Neuronal stem cell (in vitro differentiated cells): Measurements from ENCODE around the gene NXPH1.

Experiments used
- DNase-seq: peaks from one replicate; pipeline ENCODE4 v3.0.0-alpha.2; 2013; ENCODE audit warnings: low spot score
- H2AFZ ChIP-seq: one replicate; pipeline ENCODE4 v1.6.1; 2013; ENCODE audit warnings: mild to moderate bottlenecking, low read length, inconsistent platforms
- H2AK5ac ChIP-seq: 2 replicates; pipeline ENCODE4 v1.6.1; 2013; ENCODE audit warnings: low read depth, mild to moderate bottlenecking, inconsistent platforms, low read length, moderate library complexity, mixed read lengths
- H2BK120ac ChIP-seq: 2 replicates; pipeline ENCODE4 v1.6.1; 2013; ENCODE audit warnings: low read depth, mild to moderate bottlenecking, inconsistent platforms, low read length, moderate library complexity, mixed read lengths
- H2BK12ac ChIP-seq: one replicate; pipeline ENCODE4 v1.6.1; 2013; ENCODE audit warnings: low read length, inconsistent platforms
- H2BK15ac ChIP-seq: 2 replicates; pipeline ENCODE4 v1.6.1; 2013; ENCODE audit warnings: mild to moderate bottlenecking, low read length, inconsistent platforms, mixed read lengths
- H2BK5ac ChIP-seq: one replicate; pipeline ENCODE4 v1.6.1; 2013; ENCODE audit warnings: inconsistent platforms, mild to moderate bottlenecking, low read length, moderate library complexity
- H3K14ac ChIP-seq: one replicate; pipeline ENCODE4 v1.6.1; 2013; ENCODE audit warnings: low read length, inconsistent platforms
- H3K18ac ChIP-seq: 2 replicates; pipeline ENCODE4 v1.6.1; 2013; ENCODE audit warnings: low read length, inconsistent platforms
- H3K23ac ChIP-seq: 2 replicates; pipeline ENCODE4 v1.6.1; 2013; ENCODE audit warnings: low read depth, mild to moderate bottlenecking, mixed read lengths, low read length, inconsistent platforms; ENCODE audit not compliant: poor library complexity
- H3K27ac ChIP-seq: replicated peaks from 3 replicates; pipeline ENCODE4 v1.5.1; 2013; ENCODE audit warnings: low read length, inconsistent platforms
- H3K27me3 ChIP-seq, 3 experiments: 2 replicates each; pipeline ENCODE4 v1.6.1; 2013; ENCODE audit warnings: low read length in 3 of 3, mild to moderate bottlenecking in 2 of 3, inconsistent platforms in 1 of 3, low read depth in 1 of 3, mixed read lengths in 1 of 3, moderate library complexity in 1 of 3; ENCODE audit not compliant: control insufficient read depth in 3 of 3, insufficient read depth in 3 of 3
- H3K36me3 ChIP-seq, 2 donors: replicated peaks in 1 of 2; 2 replicates each; pipeline ENCODE4 v1.6.1; 2013; ENCODE audit warnings: low read length in 2 of 2; ENCODE audit not compliant: control insufficient read depth in 2 of 2, insufficient read depth in 2 of 2
- H3K4ac ChIP-seq: 2 replicates; pipeline ENCODE4 v1.6.1; 2013; ENCODE audit warnings: inconsistent platforms, mild to moderate bottlenecking, low read length, moderate library complexity
- H3K4me1 ChIP-seq, 2 donors: 1 replicate in 1 of 2; 2 replicates in 1 of 2; pipeline ENCODE4 v1.6.1; 2013; ENCODE audit warnings: low read length in 2 of 2, low read depth in 1 of 2; ENCODE audit not compliant: control insufficient read depth in 2 of 2, insufficient read depth in 1 of 2
- H3K4me2 ChIP-seq: one replicate; pipeline ENCODE4 v1.6.1; 2013; ENCODE audit warnings: mild to moderate bottlenecking, low read length, inconsistent platforms; ENCODE audit not compliant: insufficient read depth, poor library complexity, severe bottlenecking
- H3K4me3 ChIP-seq, 2 donors: 2 replicates each; pipeline ENCODE4 v1.5.1; 2013; ENCODE audit warnings: low read length in 2 of 2, mild to moderate bottlenecking in 2 of 2, inconsistent platforms in 1 of 2, moderate library complexity in 1 of 2
- H3K79me1 ChIP-seq: one replicate; pipeline ENCODE4 v1.6.1; 2013; ENCODE audit warnings: low read depth, mild to moderate bottlenecking, inconsistent platforms, low read length, moderate library complexity
- H3K9ac ChIP-seq: one replicate; pipeline ENCODE4 v1.6.1; 2013; ENCODE audit warnings: mild to moderate bottlenecking, low read depth, low read length, inconsistent platforms; ENCODE audit not compliant: poor library complexity
- H3K9me3 ChIP-seq, 2 donors: replicated peaks in 1 of 2; 2 replicates each; pipeline versions ENCODE3 to v1.6.1; 2013; ENCODE audit warnings: low read length in 2 of 2, mild to moderate bottlenecking in 2 of 2, inconsistent platforms in 1 of 2, low read depth in 1 of 2, mixed read lengths in 1 of 2, moderate library complexity in 1 of 2; ENCODE audit not compliant: control insufficient read depth in 2 of 2, insufficient read depth in 1 of 2
- H4K8ac ChIP-seq: one replicate; pipeline ENCODE4 v1.6.1; 2013; ENCODE audit warnings: low read depth, mild to moderate bottlenecking, inconsistent platforms, low read length, moderate library complexity
- H4K91ac ChIP-seq: one replicate; pipeline ENCODE4 v1.6.1; 2013; ENCODE audit warnings: low read length, low read depth, mild to moderate bottlenecking, inconsistent platforms; ENCODE audit not compliant: poor library complexity
- WGBS, 2 donors: extraction: QIAGEN DNeasy Blood & Tissue Kit; methylation state at CpG; one replicate each; pipeline ENCODE4 v1.1.7; 2013; ENCODE audit warnings: missing lambda C conversion rate in 2 of 2, mixed read lengths in 1 of 2; ENCODE audit not compliant: insufficient read length in 2 of 2, insufficient replicate concordance in 1 of 2; ENCODE audit errors: extremely low coverage in 2 of 2; 5-methylcytosine and 5-hydroxymethylcytosine counted together

Gene NXPH1

DNA sequence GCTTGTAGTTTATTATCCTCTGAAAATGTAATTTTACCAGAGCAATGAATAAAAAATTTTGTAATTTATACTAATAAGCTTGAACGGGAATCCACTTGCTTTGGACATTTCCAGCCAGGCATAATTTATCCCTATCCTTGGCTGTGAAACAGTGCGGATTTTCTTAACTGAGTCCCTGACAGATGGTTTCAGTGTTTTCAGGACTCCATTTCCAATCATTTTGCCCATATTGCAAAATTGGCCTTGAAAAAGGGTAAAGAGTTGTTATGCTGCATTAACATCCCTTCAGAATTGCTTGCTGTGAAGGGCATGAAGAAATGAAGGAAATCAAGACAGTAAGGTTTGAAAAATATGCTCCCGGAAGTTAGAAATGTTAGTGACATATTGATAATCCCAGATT, 57.7 kb downstream of the NXPH1 start:
- Histone ChIP-seq H3K14ac (no peak overlapping the region), H4K91ac (no peak overlapping the region), H2BK5ac (no peak overlapping the region), H3K4me1 (no peaks in the 10 kb centered on the region), H3K4me2 (no peak overlapping the region), H4K8ac (no peak overlapping the region), H3K36me3 (no peaks in the 10 kb centered on the region), H3K4me3 (no peak overlapping the region), H2BK120ac (no peak overlapping the region), H3K23ac (no peak overlapping the region), H2AFZ (no peak overlapping the region), H2AK5ac (no peak overlapping the region), H3K27ac (no peak overlapping the region), H3K9ac (no peak overlapping the region), H3K18ac (no peak overlapping the region), H3K4ac (no peak overlapping the region), H3K79me1 (no peaks in the 10 kb centered on the region), H3K27me3 (no peaks in the 10 kb centered on the region), H2BK12ac (no peak overlapping the region), H3K9me3 (no peaks in the 10 kb centered on the region), H2BK15ac (no peak overlapping the region)
- WGBS, 2 donors = no CpG with 5 or more reads among the region's 3 CpGs
- DNase-seq = no peak

DNA sequence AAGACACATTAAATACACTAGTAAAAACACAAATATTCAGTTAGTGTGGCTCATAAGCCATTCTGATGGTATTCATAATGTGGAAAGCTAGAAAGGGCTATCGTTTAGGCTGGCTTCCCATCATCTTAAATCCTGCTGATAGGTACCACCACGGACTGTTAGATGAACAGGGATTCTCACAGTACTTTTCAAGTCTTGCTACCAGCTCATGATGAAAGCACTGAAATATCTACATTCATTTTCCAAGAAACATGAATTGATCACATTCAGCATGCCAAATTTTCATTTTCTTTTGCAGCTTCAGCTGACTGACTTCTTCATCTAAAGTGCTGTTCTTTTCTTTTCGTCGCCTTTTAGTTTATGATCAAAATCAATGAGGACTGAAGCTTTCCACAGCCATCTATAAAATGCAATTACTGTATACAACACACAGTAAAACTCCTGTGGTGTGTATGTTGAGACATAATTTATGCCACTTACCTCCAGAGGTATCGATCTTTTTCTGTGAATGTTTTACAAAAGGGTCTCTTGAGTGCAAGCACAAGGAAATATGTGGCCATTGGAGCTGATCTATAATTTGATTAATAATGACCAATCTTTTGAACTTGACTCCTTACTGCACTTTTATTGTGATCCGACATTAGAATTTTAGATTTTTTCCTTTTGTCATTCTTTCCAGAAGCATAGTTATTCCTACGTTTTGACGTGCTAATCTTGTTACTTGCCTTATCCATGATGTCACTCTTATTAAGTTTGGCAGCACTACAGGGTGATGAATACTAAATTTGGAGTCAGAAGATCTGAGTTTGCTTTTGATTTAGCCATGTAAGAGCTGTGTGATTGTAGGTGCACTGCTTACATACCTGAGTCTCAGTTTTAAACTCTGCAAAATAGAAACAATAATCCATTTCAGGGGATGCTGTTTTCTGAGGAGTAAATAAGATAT, 58.4 kb downstream of the NXPH1 start:
- Histone ChIP-seq H3K23ac (no peak overlapping the region), H3K79me1 (no peaks in the 10 kb centered on the region), H4K8ac (no peak overlapping the region), H3K27ac (no peak overlapping the region), H3K9ac (no peak overlapping the region), H3K14ac (no peak overlapping the region), H2AK5ac (no peak overlapping the region), H3K4me3 (no peak overlapping the region), H4K91ac (no peak overlapping the region), H3K4ac (no peak overlapping the region), H3K4me1 (no peaks in the 10 kb centered on the region), H2BK15ac (no peak overlapping the region), H3K18ac (no peak overlapping the region), H2BK120ac (no peak overlapping the region), H2BK12ac (no peak overlapping the region), H2BK5ac (no peak overlapping the region), H3K36me3 (no peaks in the 10 kb centered on the region), H2AFZ (no peak overlapping the region), H3K9me3 (no peaks in the 10 kb centered on the region), H3K4me2 (no peak overlapping the region), H3K27me3 (no peaks in the 10 kb centered on the region)
- no CpG with 5 or more reads among the region's 8 CpGs for whole genome bisulfite sequencing, 2 donors
- no peak for DNase-seq

GRCh38 chr7:8499128-8499527, 65.7 kb downstream of the NXPH1 start:
- no peak for DNase-seq
- no peak overlapping the region for H3K27ac ChIP-seq
- H3K9ac ChIP-seq = no peak overlapping the region
- no peak overlapping the region for H2BK12ac ChIP-seq
- no peak overlapping the region for H2BK5ac ChIP-seq
- H3K18ac ChIP-seq = no peak overlapping the region
- no peak overlapping the region for H3K23ac ChIP-seq
- H3K27me3 ChIP-seq = no peaks in the 10 kb centered on the region
- no peaks in the 10 kb centered on the region for H3K79me1 ChIP-seq
- no peak overlapping the region for H2AFZ ChIP-seq
- no peaks in the 10 kb centered on the region for H3K36me3 ChIP-seq
- no peak overlapping the region for H2BK15ac ChIP-seq
- no peak overlapping the region for H3K14ac ChIP-seq
- no peaks in the 10 kb centered on the region for H3K9me3 ChIP-seq
- no peak overlapping the region for H3K4ac ChIP-seq
- no peak overlapping the region for H3K4me2 ChIP-seq
- H2AK5ac ChIP-seq = no peak overlapping the region
- no peak overlapping the region for H4K8ac ChIP-seq
- no peak overlapping the region for H2BK120ac ChIP-seq
- no peaks in the 10 kb centered on the region for H3K4me1 ChIP-seq
- H3K4me3 ChIP-seq = no peak overlapping the region
- H4K91ac ChIP-seq = no peak overlapping the region

DNA sequence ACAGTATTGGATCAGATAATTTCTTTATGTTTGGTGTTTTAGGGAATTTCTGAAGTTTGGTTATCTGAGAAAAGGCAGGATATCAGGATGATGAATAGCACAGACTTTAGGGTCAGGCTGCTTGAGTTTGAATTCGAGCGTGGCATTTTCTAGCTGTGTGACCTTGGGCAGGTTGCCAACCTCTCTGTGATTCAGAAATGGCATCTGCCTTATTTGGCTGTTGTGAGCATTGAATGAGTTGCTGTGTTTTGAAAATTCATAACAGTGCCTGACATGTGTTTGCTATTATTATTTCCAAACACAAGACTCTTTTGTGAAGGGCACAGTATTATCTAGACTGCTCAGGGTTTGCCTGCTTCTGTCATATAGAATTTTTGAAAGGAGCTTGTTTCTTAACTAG, 66.9 kb downstream of the NXPH1 start:
- no peak for DNase-seq
- Histone ChIP-seq H4K91ac (no peak overlapping the region), H3K4me3 (no peak overlapping the region), H3K27ac (no peak overlapping the region), H2BK5ac (no peak overlapping the region), H3K23ac (no peak overlapping the region), H3K36me3 (no peaks in the 10 kb centered on the region), H2AFZ (no peak overlapping the region), H3K9me3 (no peaks in the 10 kb centered on the region), H2BK12ac (no peak overlapping the region), H2AK5ac (no peak overlapping the region), H3K4me2 (no peak overlapping the region), H3K4me1 (no peaks in the 10 kb centered on the region), H3K18ac (no peak overlapping the region), H2BK15ac (no peak overlapping the region), H3K4ac (no peak overlapping the region), H3K14ac (no peak overlapping the region), H3K27me3 (no peaks in the 10 kb centered on the region), H3K9ac (no peak overlapping the region), H2BK120ac (no peak overlapping the region), H4K8ac (no peak overlapping the region), H3K79me1 (no peaks in the 10 kb centered on the region)
- no CpG with 5 or more reads among the region's 2 CpGs for whole genome bisulfite sequencing, 2 donors
